ENCODE measurements around the gene GNA15. TPM values are rescaled to one million over a fixed set of nuclear protein-coding genes. Genes with fewer than 3 reads are reported as not detected.
"Not testable (repeated sequence)": the region's sequence is repeated elsewhere in the genome, so short reads cannot be mapped to it uniquely, and the experiment has no call there.

GNA15 gene
- total RNA-seq, 1 experiment from 2014 or later: not detected

GRCh38 chr19:3157096-3157845 is 21.4 kb downstream of the GNA15 start:
- no peak for DNase-seq (ENCODE audit: low read depth, low spot score)
- in situ Hi-C loops (cut with HindIII; ENCODE audit: low pct_unique_long_range_greater_than_20kb, low sequenced_read_pairs): no loop called here

- in situ Hi-C loops (cut with HindIII; ENCODE audit: low pct_unique_long_range_greater_than_20kb, low sequenced_read_pairs): no loop called here
- no peak for DNase-seq (ENCODE audit: low read depth, low spot score)
These were observed 23.7 kb downstream of the GNA15 start for GRCh38 chr19:3159565-3159964.

- in situ Hi-C loops (cut with HindIII; ENCODE audit: low pct_unique_long_range_greater_than_20kb, low sequenced_read_pairs): no loop called here
- no peak for DNase-seq (ENCODE audit: low read depth, low spot score)
These were observed 24.4 kb downstream of the GNA15 start for GRCh38 chr19:3160219-3160618.

GRCh38 chr19:3161453-3161852 is 25.6 kb downstream of the GNA15 start:
- DNase-seq (ENCODE audit: low read depth, low spot score): no peak
- in situ Hi-C loops (cut with HindIII; ENCODE audit: low pct_unique_long_range_greater_than_20kb, low sequenced_read_pairs): no loop called here

- peak; percentile 72 for DNase-seq (ENCODE audit: low read depth, low spot score)
- in situ Hi-C loops (cut with HindIII; ENCODE audit: low pct_unique_long_range_greater_than_20kb, low sequenced_read_pairs): no loop called here
These were observed 26.8 kb downstream of the GNA15 start for GRCh38 chr19:3162418-3163229.

GRCh38 chr19:3163230-3163886 is 27.5 kb downstream of the GNA15 start:
- in situ Hi-C loops (cut with HindIII; ENCODE audit: low pct_unique_long_range_greater_than_20kb, low sequenced_read_pairs): no loop called here

GRCh38 chr19:3163943-3164342 is 28.1 kb downstream of the GNA15 start:
- in situ Hi-C loops (cut with HindIII; ENCODE audit: low pct_unique_long_range_greater_than_20kb, low sequenced_read_pairs): no loop called here
- DNase-seq (ENCODE audit: low read depth, low spot score): no peak

More at GRCh38 chr19:3163230-3163886, 27.5 kb downstream of the GNA15 start:
- DNase-seq (ENCODE audit: low read depth, low spot score): peak; percentile 68

GRCh38 chr19:3167533-3168272 is 31.9 kb downstream of the GNA15 start:
- in situ Hi-C loops (cut with HindIII; ENCODE audit: low pct_unique_long_range_greater_than_20kb, low sequenced_read_pairs): no loop called here
- DNase-seq (ENCODE audit: low read depth, low spot score): no peak

GRCh38 chr19:3171894-3172672 is 36.2 kb downstream of the GNA15 start:
- in situ Hi-C loops (cut with HindIII; ENCODE audit: low pct_unique_long_range_greater_than_20kb, low sequenced_read_pairs): no loop called here
- peak; percentile 66 for DNase-seq (ENCODE audit: low read depth, low spot score)

GRCh38 chr19:3172673-3173000 is 36.8 kb downstream of the GNA15 start:
- DNase-seq (ENCODE audit: low read depth, low spot score); in situ Hi-C loops (cut with HindIII; ENCODE audit: low pct_unique_long_range_greater_than_20kb, low sequenced_read_pairs): not testable (repeated sequence)

- in situ Hi-C loops (cut with HindIII; ENCODE audit: low pct_unique_long_range_greater_than_20kb, low sequenced_read_pairs): no loop called here
- peak; percentile 44 for DNase-seq (ENCODE audit: low read depth, low spot score)
These were observed 40.2 kb downstream of the GNA15 start for GRCh38 chr19:3175781-3176714.

GRCh38 chr19:3176715-3177501 is 41.1 kb downstream of the GNA15 start:
- in situ Hi-C loops (cut with HindIII; ENCODE audit: low pct_unique_long_range_greater_than_20kb, low sequenced_read_pairs): no loop called here
- no peak for DNase-seq (ENCODE audit: low read depth, low spot score)

- DNase-seq (ENCODE audit: low read depth, low spot score): no peak
- in situ Hi-C loops (cut with HindIII; ENCODE audit: low pct_unique_long_range_greater_than_20kb, low sequenced_read_pairs): no loop called here
These were observed 42.6 kb downstream of the GNA15 start, which contains the start of gene S1PR4 for GRCh38 chr19:3178377-3178972. Gene S1PR4, plus strand, starts transcription at chr19:3178769. Its CDS starts 24 bp downstream, at chr19:3178793.

- in situ Hi-C loops (cut with HindIII; ENCODE audit: low pct_unique_long_range_greater_than_20kb, low sequenced_read_pairs): no loop called here
- no peak for DNase-seq (ENCODE audit: low read depth, low spot score)
These were observed 43.3 kb downstream of the GNA15 start for GRCh38 chr19:3178973-3179738.

Data from SK-MEL-5 (cell line).